OCI-LY3 (cell line): ENCODE results near the gene ULBP1.
A peak's percentile ranks its signal among the peaks of the same experiment; 100 is the strongest.

Experiments
- H2AFZ ChIP-seq: fragments of 200-600, 300-600 bp; shearing (Covaris generic); 2 replicates; pipeline ENCODE4 v1.6.0; 2014; ENCODE audit warnings: antibody characterized with exemption, low read depth, low read length
- H3K27ac ChIP-seq: fragments of 200-600, 300-600 bp; sonication (generic); 2 replicates; pipeline ENCODE4 v1.5.1; 2014; ENCODE audit warnings: mild to moderate bottlenecking, low read length, moderate library complexity, mixed read lengths
- H3K27me3 ChIP-seq: fragments of 200-600, 300-600 bp; sonication (generic); 2 replicates; pipeline ENCODE4 v1.6.1; 2014; ENCODE audit warnings: low read depth, low read length, mixed read lengths
- H3K36me3 ChIP-seq: fragments of 200-600, 300-600 bp; sonication (generic); replicated peaks from 2 replicates; pipeline ENCODE3; 2014; ENCODE audit warnings: low read depth, low read length, mixed read lengths
- H3K4me1 ChIP-seq: fragments of 300-600, 200-600 bp; sonication (generic); 2 replicates; pipeline ENCODE4 v1.6.1; 2014; ENCODE audit warnings: low read length, mixed read lengths
- H3K4me2 ChIP-seq: fragments of 200-600, 300-600 bp; sonication (generic); 2 replicates; pipeline ENCODE4 v1.6.1; 2014; ENCODE audit warnings: low read length, mixed read lengths
- H3K4me3 ChIP-seq: fragments of 300-600, 200-600 bp; sonication (generic); 2 replicates; pipeline ENCODE4 v1.5.1; 2014; ENCODE audit warnings: antibody characterized with exemption, mild to moderate bottlenecking, low read length, moderate library complexity
- H3K79me2 ChIP-seq: fragments of 300-600, 200-600 bp; shearing (Covaris generic); 2 replicates; pipeline ENCODE4 v1.6.1; 2014; ENCODE audit warnings: mild to moderate bottlenecking, low read length, mixed read lengths
- H3K9ac ChIP-seq: fragments of 300-600, 200-600 bp; shearing (Covaris generic); 2 replicates; pipeline ENCODE4 v1.6.0; 2014; ENCODE audit warnings: mild to moderate bottlenecking, low read length, moderate library complexity
- H3K9me3 ChIP-seq: fragments of 200-600, 300-600 bp; shearing (Covaris generic); 2 replicates; pipeline ENCODE4 v1.6.1; 2014; ENCODE audit warnings: low read length, mixed read lengths; ENCODE audit not compliant: insufficient read depth
- H4K20me1 ChIP-seq: fragments of 200-600, 300-600 bp; sonication (generic); 2 replicates; pipeline ENCODE4 v1.6.1; 2016; ENCODE audit warnings: low read length, mixed read lengths; ENCODE audit not compliant: insufficient read depth
- CTCF ChIP-seq: fragments of 200-600, 300-600 bp; sonication (generic); IDR thresholded peaks from 2 replicates; pipeline ENCODE4 v1.5.1; 2014; ENCODE audit warnings: antibody characterized with exemption, low read length, low read depth
- EZH2phosphoT487 ChIP-seq: fragments of 200-600 bp; shearing (Covaris generic); IDR thresholded peaks from 2 replicates; pipeline ENCODE4 v1.6.1; 2018; ENCODE audit warnings: antibody characterized with exemption, mixed run types, low read depth

The ULBP1 gene

GRCh38 chr6:150004101-150004782 lies 40.5 kb downstream of the ULBP1 start:
- Histone ChIP-seq H3K4me3 (peak overlapping the region; percentile 94), H2AFZ (0 out of 2 replicates have a peak overlapping the region, but pooled peaks have one; percentile 69), H4K20me1 (no peaks in the 10 kb centered on the region), H3K4me2 (peak overlapping the region; percentile 78), H3K79me2 (no peaks in the 10 kb centered on the region), H3K27me3 (no peaks in the 10 kb centered on the region), H3K9ac (peak overlapping the region; percentile 79), H3K27ac (peak overlapping the region; percentile 76), H3K4me1 (peaks cover 36% of the 10 kb centered on the region), H3K36me3 (no peaks in the 10 kb centered on the region), H3K9me3 (no peaks in the 10 kb centered on the region)
- no peak for TF ChIP-seq EZH2phosphoT487
- no peak for TF ChIP-seq CTCF

GRCh38 chr6:150004783-150005717 lies 41.3 kb downstream of the ULBP1 start:
- no peaks in the 10 kb centered on the region for H3K27me3 ChIP-seq
- peak overlapping the region; percentile 79 for H3K9ac ChIP-seq
- H3K79me2 ChIP-seq, result no peaks in the 10 kb centered on the region
- peak overlapping the region; percentile 94 for H3K4me3 ChIP-seq
- no peaks in the 10 kb centered on the region for H4K20me1 ChIP-seq
- TF ChIP-seq EZH2phosphoT487 (no peak), CTCF (no peak)
- no peaks in the 10 kb centered on the region for H3K9me3 ChIP-seq
- H3K36me3 ChIP-seq, result no peaks in the 10 kb centered on the region
- peak overlapping the region; percentile 90 for H2AFZ ChIP-seq
- H3K4me1 ChIP-seq, result peaks cover 36% of the 10 kb centered on the region
- peak overlapping the region; percentile 78 for H3K4me2 ChIP-seq
- H3K27ac ChIP-seq, result peak overlapping the region; percentile 76

GRCh38 chr6:150005761-150006651 lies 42.3 kb downstream of the ULBP1 start:
- TF ChIP-seq CTCF, result no peak
- no peak for TF ChIP-seq EZH2phosphoT487
- Histone ChIP-seq H3K36me3 (no peaks in the 10 kb centered on the region), H3K9ac (peak overlapping the region; percentile 33), H3K9me3 (no peaks in the 10 kb centered on the region), H4K20me1 (no peaks in the 10 kb centered on the region), H3K27me3 (no peaks in the 10 kb centered on the region), H3K27ac (no peak overlapping the region), H3K4me2 (peak overlapping the region; percentile 73), H3K4me1 (peaks cover 31% of the 10 kb centered on the region), H2AFZ (peak overlapping the region; percentile 90), H3K4me3 (peak overlapping the region; percentile 94), H3K79me2 (no peaks in the 10 kb centered on the region)
